GM21381 (cell line): ENCODE data around the gene DMRT2.

Experiments
- ATAC-seq: cut with Tn5 transposase; IDR thresholded peaks from one replicate; pipeline ENCODE4 v1.9.1; 2021; ENCODE audit warnings: mild to moderate bottlenecking, moderate library complexity; ENCODE audit not compliant: unreplicated experiment

The DMRT2 gene

GRCh38 chr9:1086517-1086916, 36.4 kb downstream of the DMRT2 start:
- ATAC-seq: no peak

DNA sequence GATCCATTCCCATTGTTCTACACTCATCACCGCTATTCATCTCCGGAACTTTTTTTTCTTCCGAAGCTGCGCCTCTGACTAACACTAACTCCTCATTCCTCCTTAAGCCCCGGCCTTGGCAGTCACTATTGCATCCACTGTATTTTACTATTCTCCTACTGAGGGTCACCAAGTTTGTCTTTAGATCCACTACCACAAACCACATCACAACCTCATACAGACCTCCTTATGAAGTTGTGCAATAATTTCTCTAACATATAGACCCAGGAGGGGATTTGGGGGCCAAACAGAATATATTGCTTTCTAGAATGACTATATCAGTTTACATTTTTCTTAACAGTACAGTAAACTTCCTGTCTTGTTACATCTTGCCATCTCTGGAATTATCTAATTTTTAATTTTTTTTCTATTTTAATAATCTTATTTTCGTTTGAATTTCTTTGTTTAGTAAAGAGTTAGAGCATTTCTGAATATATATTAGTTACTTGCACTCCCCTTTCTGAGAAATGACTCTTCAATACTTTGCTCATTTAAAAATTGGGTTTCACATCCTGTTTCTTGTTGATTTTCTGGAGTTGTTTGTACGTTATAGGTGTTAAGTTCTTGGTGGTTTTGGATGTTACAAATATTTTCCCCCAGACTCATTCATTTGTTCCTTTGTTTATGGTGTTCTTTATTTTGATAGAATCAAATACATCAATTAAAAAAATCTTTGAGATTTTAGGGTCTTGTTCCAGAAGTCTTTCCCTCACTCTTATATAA, 37.1 kb downstream of the DMRT2 start:
- no peak for ATAC-seq

- ATAC-seq: no peak
Measured at GRCh38 chr9:1094749-1095148, 44.6 kb downstream of the DMRT2 start.

GRCh38 chr9:1096155-1096964, 46.2 kb downstream of the DMRT2 start:
- ATAC-seq: no peak

DNA sequence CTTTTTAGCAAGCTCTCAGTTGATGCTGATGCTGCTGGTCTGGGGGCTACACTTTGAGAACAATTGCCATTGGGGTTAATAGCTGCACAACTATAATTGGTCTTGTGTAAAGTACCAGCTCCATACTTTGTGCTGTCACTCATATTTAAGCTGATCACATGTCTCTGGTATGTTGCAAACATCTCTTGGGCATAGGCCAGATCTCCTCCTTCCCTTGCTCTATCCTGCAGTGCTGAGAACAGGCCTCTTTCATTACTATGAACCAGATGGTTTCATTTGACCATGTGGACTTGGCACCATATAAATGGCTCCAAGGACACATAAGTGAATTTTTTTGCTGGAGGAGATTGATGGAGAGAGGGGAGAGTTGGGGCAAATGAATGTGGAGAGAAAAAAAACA, 48.4 kb downstream of the DMRT2 start:
- no peak for ATAC-seq

GRCh38 chr9:1100201-1100600, 50.0 kb downstream of the DMRT2 start:
- ATAC-seq: no peak

DNA sequence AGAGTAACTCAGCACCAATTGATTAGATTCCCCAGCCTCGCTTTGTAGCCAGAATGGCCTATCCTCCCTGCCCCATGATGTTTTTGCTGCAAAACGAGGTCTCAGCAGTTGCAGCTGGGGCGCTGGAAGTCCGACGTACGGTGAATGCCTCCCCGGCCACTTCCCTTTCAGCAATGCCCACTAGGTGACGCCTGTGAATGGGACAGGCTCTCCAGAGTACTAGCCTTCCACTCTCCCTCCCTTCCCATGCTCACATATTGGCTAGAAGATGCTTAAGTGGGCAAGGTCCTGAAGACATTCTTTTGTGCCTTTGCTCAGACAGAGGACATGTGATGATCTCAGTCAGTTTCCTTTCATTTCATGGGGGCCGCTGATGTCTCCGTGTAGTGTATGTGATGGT, 50.8 kb downstream of the DMRT2 start:
- no peak for ATAC-seq

DNA sequence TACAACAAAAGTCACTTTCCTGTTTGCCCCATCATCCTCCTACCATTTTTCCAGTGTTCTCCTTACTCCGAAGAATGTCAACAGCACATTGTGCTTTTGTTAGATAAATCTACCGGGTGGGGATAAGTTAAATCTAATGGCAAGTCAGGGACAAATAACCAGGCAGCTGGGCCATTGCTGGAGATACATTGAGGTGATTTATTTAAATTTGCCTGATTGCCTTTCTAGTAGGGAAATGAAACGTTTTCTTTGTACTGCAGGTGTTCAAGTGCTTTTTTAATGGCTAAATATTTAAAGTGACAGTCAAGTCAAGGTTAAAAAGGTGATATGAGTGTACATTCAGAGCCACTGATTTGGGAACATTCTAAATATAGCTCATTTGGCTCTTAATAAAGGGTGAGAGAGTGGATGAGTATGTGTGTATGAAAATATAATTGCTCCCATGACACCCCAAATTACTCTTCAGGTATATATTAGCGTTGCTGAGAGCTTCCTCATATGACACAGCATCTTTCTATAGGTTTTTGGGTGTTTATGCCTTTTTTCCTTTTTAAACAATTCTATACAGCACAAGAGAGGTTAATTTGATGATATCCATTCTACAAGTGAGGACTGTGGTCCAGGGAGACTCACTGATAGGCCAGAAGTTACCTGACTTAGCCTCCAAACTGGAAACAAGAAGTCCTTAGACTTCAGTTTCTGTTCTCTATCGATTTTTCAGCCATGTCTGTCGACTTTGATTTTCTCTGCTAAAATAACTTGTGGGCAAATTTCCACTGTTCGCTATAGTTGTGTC, 51.9 kb downstream of the DMRT2 start:
- no peak for ATAC-seq

DNA sequence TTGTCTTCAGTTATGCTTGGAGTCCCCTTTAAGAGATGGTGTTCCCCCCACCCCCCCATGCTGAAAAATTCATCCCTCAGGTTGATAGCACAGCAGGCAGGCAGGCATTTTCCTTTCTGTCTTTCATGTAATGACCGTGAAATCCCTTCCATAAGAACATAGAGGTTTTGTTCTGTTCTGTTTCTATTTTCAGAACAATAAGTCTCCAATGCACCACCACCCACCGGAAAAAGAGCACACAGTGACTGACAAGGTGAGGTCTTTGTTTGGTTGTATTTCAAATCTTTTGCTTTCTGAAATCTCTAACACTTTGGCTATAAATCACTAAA, 52.4 kb downstream of the DMRT2 start:
- ATAC-seq: no peak
